HG02870 (cell line): Measurements from ENCODE around the gene LCN6.
A peak's percentile ranks its signal among the peaks of the same experiment; 100 is the strongest.
"Not testable (repeated sequence)": the region's sequence is repeated elsewhere in the genome, so short reads cannot be mapped to it uniquely, and the experiment has no call there.

Experiments used
- ATAC-seq: cut with Tn5 transposase; IDR thresholded peaks from one replicate; pipeline ENCODE4 v1.9.1; 2021; ENCODE audit warnings: mild to moderate bottlenecking, moderate library complexity; ENCODE audit not compliant: unreplicated experiment

The LCN6 gene

GRCh38 chr9:136748201-136748600, at the start of gene LCN6:
LCN6 (minus strand) TSS chr9:136748525; CDS start chr9:136748483, 42 bp downstream.
- no peak for ATAC-seq

- not testable (repeated sequence) for ATAC-seq
These were observed 48.5 kb upstream of the LCN6 start for GRCh38 chr9:136796775-136797347.

- ATAC-seq, result no peak
These were observed 48.0 kb upstream of the LCN6 start, which contains the start of gene CCDC183 for GRCh38 chr9:136796238-136796774. CCDC183 (plus strand) TSS chr9:136796338; CDS start chr9:136796398, 60 bp downstream.

- no peak for ATAC-seq
These were observed 46.6 kb upstream of the LCN6 start for GRCh38 chr9:136795000-136795348.

- no peak for ATAC-seq
These were observed 46.1 kb upstream of the LCN6 start for GRCh38 chr9:136794281-136794999.

- ATAC-seq, result no peak
These were observed 45.0 kb upstream of the LCN6 start for GRCh38 chr9:136793086-136793946.

GRCh38 chr9:136792321-136793085, 44.2 kb upstream of the LCN6 start:
- ATAC-seq, result no peak

GRCh38 chr9:136791516-136792276, 43.4 kb upstream of the LCN6 start:
- no peak for ATAC-seq

- peak; percentile 78 for ATAC-seq
These were observed 42.6 kb upstream of the LCN6 start, which contains the start of gene TMEM141 for GRCh38 chr9:136790640-136791515. TMEM141 (plus strand) TSS chr9:136791344; CDS start chr9:136791371, 27 bp downstream.

GRCh38 chr9:136789523-136789937, 41.2 kb upstream of the LCN6 start:
- ATAC-seq, result no peak

GRCh38 chr9:136788644-136789522, 40.6 kb upstream of the LCN6 start:
- ATAC-seq, result not testable (repeated sequence)

- no peak for ATAC-seq
These were observed 39.5 kb upstream of the LCN6 start for GRCh38 chr9:136787690-136788400.

- ATAC-seq, result not testable (repeated sequence)
These were observed 38.7 kb upstream of the LCN6 start for GRCh38 chr9:136786983-136787382.

GRCh38 chr9:136786451-136786850, 38.1 kb upstream of the LCN6 start:
- ATAC-seq, result no peak

- ATAC-seq, result not testable (repeated sequence)
These were observed 37.4 kb upstream of the LCN6 start for GRCh38 chr9:136785565-136786355.

GRCh38 chr9:136784997-136785361, 36.7 kb upstream of the LCN6 start:
- no peak for ATAC-seq
